ENCODE results near the gene C9orf152. TPM values are rescaled to one million over a fixed set of nuclear protein-coding genes. Genes with fewer than 3 reads are reported as not detected.

The C9orf152 gene
- total RNA-seq, 1 experiment from 2014 or later: not detected

DNA sequence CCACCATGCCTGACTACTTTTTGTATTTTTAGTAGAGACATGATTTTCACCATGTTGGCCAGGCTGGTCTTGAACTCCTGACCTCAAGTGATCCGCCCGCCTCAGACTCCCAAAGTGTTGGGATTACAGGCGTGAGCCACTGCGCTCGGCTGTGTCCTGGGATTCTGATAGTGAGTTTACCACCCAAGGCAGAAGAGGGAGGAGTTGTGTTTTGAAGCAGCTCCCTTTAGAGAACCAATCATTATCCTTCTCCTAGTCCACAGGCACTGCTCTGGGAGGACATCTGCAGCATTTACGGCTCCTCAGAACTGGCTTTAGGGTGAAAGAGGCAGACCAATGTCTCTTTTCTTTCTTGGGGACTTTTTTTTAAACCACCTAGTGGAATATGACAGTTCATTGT lies 5.7 kb downstream of the C9orf152 start:
- no peak for TF ChIP-seq EZH2 (IDR thresholded peaks at IDR 0.05; ENCODE audit: borderline replicate concordance, low read depth, low read length, poor library complexity, severe bottlenecking)
- TF ChIP-seq CTCF (conservative IDR thresholded peaks at IDR 0.05; ENCODE audit: low read depth, low read length): no peak
- Histone ChIP-seq H3K27ac (ENCODE audit: low read depth, low read length, poor library complexity, severe bottlenecking) (no peak overlapping the region), H3K27me3 (replicated peaks; ENCODE audit: insufficient read depth, low read depth, low read length, poor library complexity) (no peaks in the 10 kb centered on the region), H3K4me1 (ENCODE audit: insufficient read depth, low read length, poor library complexity, severe bottlenecking) (no peaks in the 10 kb centered on the region), H3K4me3 (ENCODE audit: low read depth, low read length, poor library complexity, severe bottlenecking) (no peak overlapping the region), H3K36me3 (ENCODE audit: insufficient read depth, low read length, poor library complexity, severe bottlenecking) (no peaks in the 10 kb centered on the region), H3K9me3 (ENCODE audit: low read depth, low read length, poor library complexity, severe bottlenecking) (no peaks in the 10 kb centered on the region)
- no peak for DNase-seq (ENCODE audit: low spot score)
- ChIA-PET POLR2A (ENCODE audit: low non-redundant PET) (no interaction called here), CTCF (no interaction called here)
- intact Hi-C loops (cut with micrococcal nuclease; ENCODE audit: unreplicated experiment): no loop called here
- BruUV-seq (replicated peaks): no TSS peak

DNA sequence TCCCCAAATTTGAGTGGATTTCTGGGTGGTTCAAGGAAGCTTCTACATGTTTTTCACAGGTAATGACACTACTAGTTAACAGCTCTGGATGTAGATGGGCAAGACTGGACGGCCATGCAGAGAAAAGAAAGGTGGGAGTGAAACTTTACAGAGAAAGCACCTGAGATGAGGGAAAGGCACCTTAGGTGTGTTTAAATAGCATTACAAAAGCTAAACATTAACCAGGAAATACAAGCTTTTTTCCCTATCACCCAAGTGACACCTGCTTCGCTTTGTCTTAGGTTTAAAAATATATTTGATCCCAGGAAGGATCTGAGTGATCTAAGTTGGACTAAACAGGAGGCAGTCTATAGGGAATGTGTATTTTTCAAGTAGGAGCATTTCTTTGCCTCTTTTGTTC lies 8.3 kb downstream of the C9orf152 start:
- no TSS peak for BruUV-seq (replicated peaks)
- TF ChIP-seq EZH2 (IDR thresholded peaks at IDR 0.05; ENCODE audit: borderline replicate concordance, low read depth, low read length, poor library complexity, severe bottlenecking): no peak
- TF ChIP-seq CTCF (conservative IDR thresholded peaks at IDR 0.05; ENCODE audit: low read depth, low read length): no peak
- DNase-seq (ENCODE audit: low spot score): no peak
- no peaks in the 10 kb centered on the region for H3K27me3 ChIP-seq (replicated peaks; ENCODE audit: insufficient read depth, low read depth, low read length, poor library complexity)
- ChIA-PET POLR2A (ENCODE audit: low non-redundant PET) (no interaction called here), CTCF (no interaction called here)
- no peaks in the 10 kb centered on the region for H3K4me1 ChIP-seq (ENCODE audit: insufficient read depth, low read length, poor library complexity, severe bottlenecking)
- intact Hi-C loops (cut with micrococcal nuclease; ENCODE audit: unreplicated experiment): no loop called here
- H3K9me3 ChIP-seq (ENCODE audit: low read depth, low read length, poor library complexity, severe bottlenecking): no peaks in the 10 kb centered on the region
- no peaks in the 10 kb centered on the region for H3K36me3 ChIP-seq (ENCODE audit: insufficient read depth, low read length, poor library complexity, severe bottlenecking)
- no peak overlapping the region for H3K4me3 ChIP-seq (ENCODE audit: low read depth, low read length, poor library complexity, severe bottlenecking)
- no peak overlapping the region for H3K27ac ChIP-seq (ENCODE audit: low read depth, low read length, poor library complexity, severe bottlenecking)

- intact Hi-C loops (cut with micrococcal nuclease; ENCODE audit: unreplicated experiment): no loop called here
- TF ChIP-seq CTCF (conservative IDR thresholded peaks at IDR 0.05; ENCODE audit: low read depth, low read length): no peak
- Histone ChIP-seq H3K36me3 (ENCODE audit: insufficient read depth, low read length, poor library complexity, severe bottlenecking) (no peaks in the 10 kb centered on the region), H3K4me1 (ENCODE audit: insufficient read depth, low read length, poor library complexity, severe bottlenecking) (no peaks in the 10 kb centered on the region), H3K9me3 (ENCODE audit: low read depth, low read length, poor library complexity, severe bottlenecking) (no peaks in the 10 kb centered on the region), H3K27me3 (replicated peaks; ENCODE audit: insufficient read depth, low read depth, low read length, poor library complexity) (no peaks in the 10 kb centered on the region), H3K27ac (ENCODE audit: low read depth, low read length, poor library complexity, severe bottlenecking) (no peak overlapping the region), H3K4me3 (ENCODE audit: low read depth, low read length, poor library complexity, severe bottlenecking) (no peak overlapping the region)
- POLR2A ChIA-PET (ENCODE audit: low non-redundant PET): no interaction called here
- DNase-seq (ENCODE audit: low spot score): no peak
- BruUV-seq (replicated peaks): no TSS peak
- CTCF ChIA-PET: no interaction called here
Observed at GRCh38 chr9:110198357-110198756, 9.6 kb downstream of the C9orf152 start.

All from A673 (cell line).